SK-N-SH (cell line): ENCODE measurements around the gene HDAC4. TPM values are rescaled to one million over a fixed set of nuclear protein-coding genes. Genes with fewer than 3 reads are reported as not detected.

Source experiments
- CTCF ChIA-PET: fragments of 300-600, 350-600 bp; formaldehyde crosslinking; extraction: SDS; loops from one replicate; lab custom pipeline; 2021; lab: Yijun Ruan, JAX
- POLR2A ChIA-PET: fragments of 350-600 bp; sonication (Branson Sonifier 250); formaldehyde crosslinking; extraction: SDS; loops from one replicate; lab custom pipeline; 2020; ENCODE audit warnings: antibody characterized with exemption, inconsistent platforms; lab: Yijun Ruan, JAX
- DNase-seq: peaks from one replicate; pipeline ENCODE4 v3.0.0; 2012
- H2AFZ ChIP-seq: fragments of 200-600 bp; sonication (generic); 2 replicates; pipeline ENCODE4 v1.8.1; 2016; ENCODE audit warnings: antibody characterized with exemption, mild to moderate bottlenecking, low read depth
- H3F3A ChIP-seq: fragments of 200-600 bp; sonication (generic); replicated peaks from 2 replicates; pipeline ENCODE3; 2016; ENCODE audit warnings: antibody characterized with exemption, mild to moderate bottlenecking; ENCODE audit not compliant: insufficient read depth
- H3K27ac ChIP-seq, 2 experiments: fragments of 200-500 bp in 1 of 2; fragments of 200-600 bp in 1 of 2; sonication (Bioruptor generic) in 1 of 2; sonication (generic), shearing (Covaris generic) in 1 of 2; 2 replicates each; pipeline versions ENCODE4 v1.5.1 to v1.6.1; 2014 to 2016; ENCODE audit warnings: low read depth in 2 of 2, inconsistent platforms in 1 of 2, low read length in 1 of 2, mild to moderate bottlenecking in 1 of 2, mixed read lengths in 1 of 2
- H3K27me3 ChIP-seq: fragments of 200-600 bp; sonication (generic), shearing (Covaris generic); 2 replicates; pipeline ENCODE4 v1.6.1; 2016; ENCODE audit warnings: mixed run types; ENCODE audit not compliant: insufficient read depth
- H3K36me3 ChIP-seq, 2 experiments: fragments of 200-500 bp in 1 of 2; fragments of 200-600 bp in 1 of 2; sonication (Bioruptor generic) in 1 of 2; sonication (generic) in 1 of 2; replicated peaks in 1 of 2; 2 replicates each; pipeline versions ENCODE3 to v1.5.1; 2014 to 2016; ENCODE audit warnings: low read length in 1 of 2, mild to moderate bottlenecking in 1 of 2; ENCODE audit not compliant: insufficient read depth in 2 of 2, control insufficient read depth in 1 of 2
- H3K4me1 ChIP-seq, 2 experiments: fragments of 200-500 bp in 1 of 2; fragments of 200-600 bp in 1 of 2; sonication (Bioruptor generic) in 1 of 2; sonication (generic), shearing (Covaris generic) in 1 of 2; 2 replicates each; pipeline versions ENCODE4 v1.5.1 to v1.6.1; 2014 to 2016; ENCODE audit warnings: low read depth in 1 of 2, low read length in 1 of 2, mixed run types in 1 of 2; ENCODE audit not compliant: insufficient read depth in 2 of 2, control insufficient read depth in 1 of 2
- H3K4me2 ChIP-seq: fragments of 200-600 bp; sonication (generic), shearing (Covaris generic); 2 replicates; pipeline ENCODE4 v1.6.1; 2017; ENCODE audit warnings: mixed run types
- H3K4me3 ChIP-seq, 2 experiments: fragments of 200-500 bp in 1 of 2; fragments of 200-600 bp in 1 of 2; sonication (Bioruptor generic) in 1 of 2; sonication (generic), shearing (Covaris generic) in 1 of 2; 2 replicates each; pipeline versions ENCODE4 v1.5.1 to v1.8.1; 2014 to 2016; ENCODE audit warnings: low read depth in 2 of 2, inconsistent platforms in 1 of 2, low read length in 1 of 2, mild to moderate bottlenecking in 1 of 2, mixed read lengths in 1 of 2, moderate library complexity in 1 of 2
- H3K79me2 ChIP-seq: fragments of 200-600 bp; sonication (generic); 2 replicates; pipeline ENCODE4 v1.8.1; 2017; ENCODE audit warnings: mild to moderate bottlenecking; ENCODE audit not compliant: insufficient read depth
- H3K9ac ChIP-seq: fragments of 200-600 bp; sonication (generic); 2 replicates; pipeline ENCODE4 v1.6.1; 2017; ENCODE audit warnings: mixed run types
- H3K9me2 ChIP-seq: fragments of 200-600 bp; sonication (generic); 2 replicates; pipeline ENCODE4 v1.6.1; 2017; ENCODE audit warnings: mixed run types
- H3K9me3 ChIP-seq: fragments of 200-600 bp; sonication (generic); 2 replicates; pipeline ENCODE4 v1.6.1; 2017; ENCODE audit warnings: mixed run types, mild to moderate bottlenecking, moderate library complexity
- H4K20me1 ChIP-seq: fragments of 200-600 bp; sonication (generic); 2 replicates; pipeline ENCODE4 v1.6.1; 2017; ENCODE audit warnings: mild to moderate bottlenecking, mixed run types; ENCODE audit not compliant: insufficient read depth
- CHD2 ChIP-seq: fragments of 150-350 bp; IDR thresholded peaks from 2 replicates; pipeline ENCODE4 v1.6.1; 2018; ENCODE audit warnings: low read length; ENCODE audit not compliant: partially characterized antibody
- EZH2phosphoT487 ChIP-seq: fragments of 200-600 bp; sonication (generic); IDR thresholded peaks from 2 replicates; pipeline ENCODE4 v1.6.1; 2017; ENCODE audit warnings: low read depth, mixed run types, mild to moderate bottlenecking, antibody characterized with exemption, moderate library complexity, borderline replicate concordance
- FOSL2 ChIP-seq: IDR thresholded peaks from 2 replicates; pipeline ENCODE4 v1.4.0; 2012; ENCODE audit warnings: low read depth, mild to moderate bottlenecking, moderate library complexity, borderline replicate concordance
- MAX ChIP-seq: IDR thresholded peaks from 2 replicates; pipeline ENCODE4 v1.4.0; 2012; ENCODE audit warnings: low read depth
- MEF2A ChIP-seq: IDR thresholded peaks from 2 replicates; pipeline ENCODE4 v1.4.0; 2012; ENCODE audit warnings: low read depth, borderline replicate concordance
- POLR2AphosphoS5 ChIP-seq: IDR thresholded peaks from 2 replicates; pipeline ENCODE4 v1.6.1; 2012; ENCODE audit warnings: low read depth, low read length
- RAD21 ChIP-seq: IDR thresholded peaks from 2 replicates; pipeline ENCODE4 v1.6.1; 2012; ENCODE audit warnings: mild to moderate bottlenecking, low read length
- RCOR1 ChIP-seq: fragments of 150-350 bp; IDR thresholded peaks from 2 replicates; pipeline ENCODE4 v1.6.1; 2017; ENCODE audit warnings: antibody characterized with exemption, low read length
- REST ChIP-seq: IDR thresholded peaks from 2 replicates; pipeline ENCODE4 v1.6.1; 2012; ENCODE audit warnings: mild to moderate bottlenecking, low read depth, low read length, moderate library complexity
- SIN3A ChIP-seq: IDR thresholded peaks from 2 replicates; pipeline ENCODE4 v1.6.1; 2012; ENCODE audit warnings: low read depth, mild to moderate bottlenecking, low read length, moderate library complexity, borderline replicate concordance
- TEAD4 ChIP-seq: IDR thresholded peaks from 2 replicates; pipeline ENCODE4 v1.4.0; 2012; ENCODE audit warnings: mild to moderate bottlenecking, borderline replicate concordance; ENCODE audit not compliant: insufficient read depth
- USF1 ChIP-seq: IDR thresholded peaks from 2 replicates; pipeline ENCODE4 v1.4.0; 2012; ENCODE audit warnings: low read depth, borderline replicate concordance
- USF2 ChIP-seq: fragments of 150-350 bp; IDR thresholded peaks from 2 replicates; pipeline ENCODE4 v1.6.1; 2017; ENCODE audit warnings: antibody characterized with exemption, low read length, low read depth, borderline replicate concordance
- YY1 ChIP-seq: IDR thresholded peaks from 2 replicates; pipeline ENCODE4 v1.4.0; 2012; ENCODE audit warnings: low read depth, mild to moderate bottlenecking
- WGBS: methylation state at CpG from one replicate; pipeline ENCODE4 v1.1.6; 2017; ENCODE audit warnings: low lambda C conversion rate; 5-methylcytosine and 5-hydroxymethylcytosine counted together
- polyA plus RNA-seq, 3 experiments: library from polyadenylated mRNA; depleted of rRNA; stranded (reverse); fragments of >200 nt; gene quantifications; 2 replicates each; pipeline ENCODE4 v1.2.3, GENCODE V29; 2012

The HDAC4 gene
- polyA plus RNA-seq, 1 of the 3 experiments (the other 2 are of a cell fraction), result 5.5 TPM

- Histone ChIP-seq H3K79me2 (0 out of 2 replicates have a peak, but pooled peaks cover 5% of the 10 kb centered on the region), H4K20me1 (no peaks in the 10 kb centered on the region), H3K4me3 (no peak overlapping the region)
- TF ChIP-seq RCOR1 (no peak), MAX (no peak), CHD2 (no peak), TEAD4 (no peak), POLR2AphosphoS5 (no peak), RAD21 (no peak), YY1 (no peak), FOSL2 (no peak), EZH2phosphoT487 (no peak), REST (no peak), USF1 (no peak), SIN3A (no peak), USF2 (no peak), MEF2A (no peak)
- TF ChIP-seq, all 33 proteins: peak for 0
- H3K4me2 ChIP-seq, result no peak overlapping the region
- H3K27me3 ChIP-seq, result no peaks in the 10 kb centered on the region
- no peak overlapping the region for H3K9ac ChIP-seq
- no peak overlapping the region; a peak in 1 of 4 replicates for H3K27ac ChIP-seq
- no peaks in the 10 kb centered on the region for H3F3A ChIP-seq
- ChIA-PET CTCF (interaction anchor here (0.6 to 2.3 kb wide), 5 partner anchors 10 to 34 kb away, joined by 3 to 8 read pairs (median 3); no protein-coding TSS in a partner anchor), POLR2A (interaction anchor here (0.6 kb wide), 1 partner anchor 11 kb away, joined by 3 read pairs; no protein-coding TSS in a partner anchor)
- DNase-seq, result no peak
- H3K9me3 ChIP-seq, result no peaks in the 10 kb centered on the region
- no peaks in the 10 kb centered on the region for H3K9me2 ChIP-seq
- 90% methylated on average over 15 of the region's 15 CpGs for WGBS
- no peaks in the 10 kb centered on the region for H3K36me3 ChIP-seq
- no peak overlapping the region for H2AFZ ChIP-seq
- H3K4me1 ChIP-seq, result peaks cover 0 to 46% of the 10 kb centered on the region in 2 experiments; a peak in 3 of 4 replicates
Observed at GRCh38 chr2:239292959-239293774, 107.7 kb downstream of the HDAC4 start.
